Type B pancreatic cell (in vitro differentiated cells): ENCODE measurements around the gene CTSW. TPM values are rescaled to one million over a fixed set of nuclear protein-coding genes. Genes with fewer than 3 reads are reported as not detected.
A peak's percentile ranks its signal among the peaks of the same experiment; 100 is the strongest.

Source experiments
- DNase-seq: peaks from one replicate; pipeline ENCODE4 v3.0.0; 2021; ENCODE audit warnings: mixed read lengths; ENCODE audit not compliant: unreplicated experiment; ENCODE audit errors: extremely low spot score
- H3K27ac Mint-ChIP-seq: 2 replicates; pipeline ENCODE4 v1.8.0; 2021; ENCODE audit warnings: mild to moderate bottlenecking, mixed read lengths
- H3K27me3 Mint-ChIP-seq: 2 replicates; pipeline ENCODE4 v1.8.0; 2021; ENCODE audit warnings: mixed read lengths
- H3K36me3 Mint-ChIP-seq: 2 replicates; pipeline ENCODE4 v1.8.0; 2021; ENCODE audit warnings: mixed read lengths
- H3K4me1 Mint-ChIP-seq: one replicate; pipeline ENCODE4 v1.8.0; 2021; ENCODE audit warnings: mixed read lengths; ENCODE audit not compliant: unreplicated experiment
- H3K4me3 Mint-ChIP-seq: 2 replicates; pipeline ENCODE4 v1.8.0; 2021; ENCODE audit warnings: mild to moderate bottlenecking, mixed read lengths
- H3K9me3 Mint-ChIP-seq: 2 replicates; pipeline ENCODE4 v1.8.0; 2021; ENCODE audit warnings: mixed read lengths
- CTCF ChIP-seq: fragments of 200-600 bp; sonication (generic); conservative IDR thresholded peaks from 2 replicates; pipeline ENCODE4 v1.5.0; 2021; ENCODE audit warnings: antibody characterized with exemption, mild to moderate bottlenecking
- total RNA-seq: library from RNA; stranded (reverse); gene quantifications from 2 replicates; pipeline ENCODE4 v1.2.1, GENCODE V29; 2021; ENCODE audit warnings: low replicate concordance

The CTSW gene
- total RNA-seq, 1 donor from 2014 or later: not detected

GRCh38 chr11:65871811-65872548 lies 7.7 kb upstream of the CTSW start:
- Mint-ChIP-seq H3K36me3 (no peaks in the 10 kb centered on the region), H3K27ac (peak overlapping the region; percentile 43), H3K4me3 (peak overlapping the region; percentile 69), H3K9me3 (no peaks in the 10 kb centered on the region), H3K4me1 (peaks cover 12% of the 10 kb centered on the region), H3K27me3 (peaks cover 5% of the 10 kb centered on the region)
- TF ChIP-seq CTCF: no peak
- DNase-seq: no peak

GRCh38 chr11:65872586-65873317 lies 6.9 kb upstream of the CTSW start, which contains the start of gene EFEMP2:
EFEMP2 (minus strand) TSS chr11:65872800; CDS start chr11:65872354, 446 bp downstream.
- DNase-seq: no peak
- H3K4me3 Mint-ChIP-seq: peak within 1 kb of the TSS; percentile 94

GRCh38 chr11:65873318-65874156 lies 6.1 kb upstream of the CTSW start:
- Mint-ChIP-seq H3K27ac (peak overlapping the region; percentile 88), H3K4me1 (peaks cover 4% of the 10 kb centered on the region), H3K27me3 (peaks cover 5% of the 10 kb centered on the region), H3K9me3 (no peaks in the 10 kb centered on the region), H3K4me3 (peak overlapping the region; percentile 94), H3K36me3 (no peaks in the 10 kb centered on the region)
- TF ChIP-seq CTCF: no peak
- peak; percentile 96 for DNase-seq

More at GRCh38 chr11:65872586-65873317, 6.9 kb upstream of the CTSW start, which contains the start of gene EFEMP2:
- Mint-ChIP-seq H3K36me3 (no peaks in the 10 kb centered on the region), H3K9me3 (no peaks in the 10 kb centered on the region), H3K27ac (peak within 1 kb of the TSS; percentile 88), H3K4me1 (peaks cover 5% of the 10 kb centered on the region), H3K27me3 (peaks cover 5% of the 10 kb centered on the region)
- no peak for TF ChIP-seq CTCF

- Mint-ChIP-seq H3K27me3 (no peaks in the 10 kb centered on the region), H3K27ac (no peak overlapping the region), H3K4me1 (peaks cover 5% of the 10 kb centered on the region), H3K9me3 (no peaks in the 10 kb centered on the region), H3K36me3 (peaks cover 5% of the 10 kb centered on the region), H3K4me3 (no peak overlapping the region)
- no peak for TF ChIP-seq CTCF
- no peak for DNase-seq
Measured at GRCh38 chr11:65880027-65880426, 390 bp downstream of the CTSW start.

GRCh38 chr11:65880844-65881421 lies 1.3 kb downstream of the CTSW start:
- H3K4me1 Mint-ChIP-seq: peaks cover 5% of the 10 kb centered on the region
- H3K9me3 Mint-ChIP-seq: no peaks in the 10 kb centered on the region
- DNase-seq: no peak
- H3K36me3 Mint-ChIP-seq: peaks cover 5% of the 10 kb centered on the region
- H3K4me3 Mint-ChIP-seq: no peak overlapping the region
- no peaks in the 10 kb centered on the region for H3K27me3 Mint-ChIP-seq
- no peak overlapping the region for H3K27ac Mint-ChIP-seq
- TF ChIP-seq CTCF: no peak
